COLO668 (cell line): ENCODE data around the gene ZNF366.

ENCODE experiments used
- DNase-seq: peaks from one replicate; lab custom pipeline; 2025; ENCODE audit not compliant: unreplicated experiment; lab: John Stamatoyannopoulos, UW

ZNF366 gene

DNA sequence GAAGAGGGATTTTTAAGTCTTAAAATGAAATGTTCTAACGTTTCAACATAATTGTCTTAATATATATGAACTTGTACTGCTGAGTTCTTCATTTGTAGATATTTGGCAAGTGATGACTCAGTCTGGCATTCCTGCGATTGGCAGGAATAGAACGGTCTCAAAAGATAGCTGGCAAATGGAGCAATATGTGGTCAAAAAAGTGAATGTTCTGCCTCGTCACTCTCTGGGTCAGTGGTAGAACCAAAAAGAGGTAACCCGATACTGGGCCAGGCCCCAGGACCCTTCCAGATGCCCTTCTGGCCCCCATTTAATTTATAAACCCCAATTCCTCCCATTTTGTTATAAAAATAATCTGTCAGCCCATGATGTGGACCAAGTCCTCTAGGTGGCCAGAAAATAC, 39.2 kb downstream of the ZNF366 start:
- no peak for DNase-seq

DNA sequence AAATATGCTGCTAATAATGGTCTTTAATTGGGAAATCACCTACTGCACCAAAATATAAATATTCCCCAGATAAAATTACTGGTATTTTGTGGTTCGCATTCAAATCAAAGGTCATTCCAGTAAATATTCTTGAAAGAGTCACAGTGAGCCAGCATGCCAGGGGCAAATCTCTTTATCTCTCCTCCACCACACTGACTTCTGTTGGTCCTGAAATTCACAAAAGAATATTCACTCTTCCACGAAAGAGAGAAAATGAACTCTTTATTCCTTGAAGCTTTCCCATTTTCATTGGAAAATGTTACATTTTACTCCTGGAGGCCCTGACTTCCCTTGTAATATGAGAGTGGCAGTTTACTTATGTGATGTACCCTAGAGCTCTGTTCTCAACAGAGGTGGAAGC, 39.7 kb downstream of the ZNF366 start:
- DNase-seq: no peak

DNA sequence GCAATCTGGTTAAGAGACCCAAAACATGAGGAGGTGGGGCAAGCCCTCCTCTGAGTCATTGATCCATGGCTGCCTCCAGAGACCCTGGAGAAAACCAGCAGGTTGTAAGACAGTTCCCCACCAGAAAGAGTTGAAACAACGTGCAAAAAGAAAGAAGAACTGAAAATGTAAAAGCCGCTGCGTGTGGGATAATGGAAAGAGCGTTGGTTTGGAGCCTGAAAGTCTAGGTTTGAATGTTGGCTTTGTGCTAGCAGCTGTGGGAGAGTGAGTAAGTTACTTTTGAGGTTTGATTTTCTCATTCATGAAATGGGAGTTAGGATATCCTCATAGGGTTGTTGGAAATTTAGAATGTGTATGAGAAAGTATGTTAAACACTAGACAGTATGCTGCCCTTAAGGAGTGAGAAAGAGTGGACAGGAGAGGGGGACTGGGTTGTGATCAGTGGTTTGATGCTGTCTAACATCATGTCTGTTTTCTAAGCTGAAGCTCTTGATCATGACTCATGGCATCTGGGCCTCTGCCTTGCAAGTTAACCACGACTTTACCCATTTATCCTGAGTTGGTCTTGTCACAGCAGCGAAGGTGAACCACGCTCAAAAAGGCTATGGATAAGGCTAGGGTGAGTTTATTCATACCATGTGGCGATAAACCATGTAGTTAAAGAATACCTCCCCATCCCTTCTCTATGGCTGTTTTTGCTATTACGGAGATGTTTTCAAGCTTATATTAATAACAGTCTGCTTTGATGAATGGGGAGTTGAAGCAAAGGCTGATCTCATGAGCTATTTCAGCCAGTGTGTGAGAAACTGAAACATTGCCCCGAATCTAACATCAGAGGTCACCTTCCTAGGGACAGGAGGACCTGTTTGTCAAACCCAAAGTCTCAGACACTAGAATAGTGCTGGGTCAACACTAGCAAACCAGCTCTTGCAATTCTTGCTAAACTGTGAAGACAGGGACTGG, 41.3 kb downstream of the ZNF366 start:
- no peak for DNase-seq

DNA sequence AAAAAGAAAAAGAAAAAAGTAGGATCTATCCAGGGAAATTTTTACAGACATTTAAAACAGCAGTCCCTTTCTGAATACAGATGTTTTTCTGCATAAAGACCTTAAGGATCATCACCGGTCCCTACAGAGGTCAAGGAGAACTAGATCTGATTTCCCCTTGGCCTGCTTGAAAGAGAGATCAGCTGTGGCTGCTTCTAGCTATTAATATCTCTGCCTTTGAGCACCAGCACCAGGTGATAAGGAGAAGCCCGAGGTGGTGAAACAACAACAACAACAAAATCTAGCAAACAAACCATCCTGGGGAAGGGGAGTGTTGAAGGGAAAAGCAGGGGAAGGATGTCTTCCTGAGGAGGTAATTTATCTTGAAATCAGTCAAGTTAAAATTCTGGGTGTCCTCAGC, 42.1 kb downstream of the ZNF366 start:
- DNase-seq: no peak

DNA sequence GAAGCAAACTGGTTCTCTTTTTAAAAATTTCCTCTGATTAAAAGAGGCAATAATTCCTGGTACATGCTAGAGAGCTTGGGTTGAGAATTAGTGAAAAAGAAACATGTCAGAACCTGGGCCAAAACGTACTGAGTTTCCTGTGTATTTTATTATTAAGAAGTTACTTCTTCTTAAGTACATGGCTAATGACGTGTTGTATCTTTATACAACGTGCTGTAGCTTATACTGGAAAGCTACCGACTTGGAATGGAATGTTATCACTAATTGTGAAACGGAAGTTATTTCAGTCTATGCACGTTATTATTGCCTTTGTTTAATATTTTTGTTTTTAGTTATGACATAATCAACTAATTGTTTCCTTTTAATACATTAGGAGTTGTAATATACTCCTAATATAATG, 43.1 kb downstream of the ZNF366 start:
- no peak for DNase-seq

DNA sequence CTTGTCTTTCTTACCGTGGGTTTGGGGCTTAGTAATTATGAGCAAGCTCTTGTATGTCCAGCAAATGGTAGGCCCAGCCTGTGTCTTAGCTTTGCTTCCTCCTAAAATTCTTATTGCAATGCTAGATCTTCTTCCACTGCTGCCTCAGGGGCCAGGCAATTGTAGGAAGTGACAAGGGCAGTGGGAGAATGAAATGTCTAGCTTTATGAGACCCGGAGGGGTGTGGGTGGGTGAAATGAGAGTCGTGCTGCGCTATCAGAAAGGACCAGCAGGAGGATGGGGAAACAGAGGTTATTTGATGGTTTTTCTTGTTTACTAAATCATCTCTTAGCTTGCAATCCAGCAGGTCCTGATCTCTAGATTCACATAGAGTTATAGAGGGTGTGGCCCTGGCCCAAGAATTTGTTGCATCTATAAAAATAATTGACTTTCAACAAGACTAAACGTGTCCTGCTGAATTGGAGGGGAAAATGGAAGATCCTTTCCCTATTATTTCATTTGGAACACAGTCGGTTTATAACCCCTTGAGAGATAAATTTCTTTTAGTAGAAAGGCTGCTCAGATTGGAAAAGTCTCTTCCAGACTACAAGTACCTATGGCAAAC, 43.7 kb downstream of the ZNF366 start:
- no peak for DNase-seq

DNA sequence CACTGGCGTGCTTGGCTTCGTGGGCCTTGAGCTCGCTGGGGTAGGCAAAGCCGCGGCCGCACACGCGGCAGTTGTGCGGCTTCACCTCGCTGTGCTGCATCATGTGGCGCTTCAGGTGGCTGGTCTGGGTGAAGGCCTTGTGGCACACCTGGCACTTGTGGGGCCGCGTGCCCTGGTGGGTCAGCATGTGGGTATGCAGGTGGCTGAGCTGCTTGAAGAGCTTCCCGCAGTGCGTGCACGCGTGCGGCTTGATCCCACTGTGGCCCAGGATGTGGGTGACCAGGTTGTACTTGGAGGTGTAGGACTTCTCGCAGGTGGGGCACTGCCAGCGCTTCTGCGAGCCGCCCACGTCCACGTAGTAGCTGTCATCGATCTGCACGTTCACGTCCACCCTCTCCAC, 46.8 kb downstream of the ZNF366 start:
- no peak for DNase-seq

DNA sequence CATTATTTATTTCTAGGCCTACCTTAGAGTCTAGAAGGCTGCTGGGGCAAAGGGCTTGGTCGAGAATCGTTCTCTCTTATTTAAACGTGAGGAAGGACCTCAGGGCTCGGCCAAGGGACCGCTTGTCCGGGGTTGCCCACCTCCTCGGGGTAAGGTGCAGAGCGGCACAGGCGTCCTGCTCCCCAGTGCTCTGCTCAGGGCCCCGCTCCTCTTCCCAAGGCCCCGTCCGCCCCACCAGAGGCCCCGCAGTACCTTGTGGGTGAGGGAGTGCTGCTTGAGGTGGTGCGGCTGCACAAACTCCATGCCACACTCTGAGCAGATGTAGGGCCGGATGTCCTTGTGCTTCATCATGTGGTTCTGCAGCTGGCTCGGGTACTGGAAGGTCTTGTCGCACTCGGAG, 47.3 kb downstream of the ZNF366 start:
- no peak for DNase-seq

DNA sequence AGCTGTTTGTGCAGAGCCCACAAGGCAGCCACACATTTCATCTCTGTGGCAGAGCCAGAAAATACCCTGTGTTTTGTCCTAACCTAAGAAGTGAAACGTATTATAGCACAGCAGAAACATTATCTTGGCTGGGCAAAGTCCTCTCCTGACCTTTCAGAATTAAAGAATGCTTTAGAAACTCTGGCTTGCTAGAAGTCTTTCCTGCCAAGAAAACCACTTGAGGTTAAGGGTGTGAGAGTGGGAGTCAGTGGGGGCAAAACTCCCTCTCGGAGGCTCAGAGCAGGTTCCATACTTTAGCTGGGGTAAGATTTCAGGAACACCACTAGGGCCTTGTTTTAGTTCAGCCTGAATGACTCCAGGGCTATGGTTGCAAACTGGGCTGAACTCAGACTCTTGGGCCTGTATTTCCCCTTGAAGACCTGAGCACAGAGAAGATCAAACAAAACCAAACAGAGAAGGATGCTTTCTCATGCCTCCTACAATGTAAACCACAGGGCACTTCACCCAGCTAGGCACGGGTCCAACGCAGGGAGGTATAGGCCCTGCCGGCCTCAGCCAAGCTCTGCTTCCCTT, 48.0 kb downstream of the ZNF366 start:
- DNase-seq: no peak

DNA sequence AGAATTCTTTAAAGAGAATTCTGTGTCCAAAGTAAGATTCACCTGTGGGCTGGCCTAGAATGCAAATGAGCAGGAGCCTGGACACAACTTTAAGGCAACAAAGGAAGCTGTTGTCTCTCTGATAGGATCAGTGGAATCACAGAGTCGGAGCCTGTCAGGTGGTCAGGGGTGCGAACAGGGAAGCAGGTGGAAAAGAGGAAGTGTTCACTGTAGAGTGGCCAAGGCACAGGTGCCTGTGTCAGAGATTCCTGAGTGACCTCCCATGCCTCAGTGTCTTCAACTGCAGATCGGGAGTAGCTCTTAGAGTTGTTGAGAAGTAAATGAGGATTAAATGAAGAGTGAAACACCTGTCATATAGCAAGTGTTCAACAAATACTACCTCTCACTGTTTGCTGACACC, 48.8 kb downstream of the ZNF366 start:
- DNase-seq: no peak

DNA sequence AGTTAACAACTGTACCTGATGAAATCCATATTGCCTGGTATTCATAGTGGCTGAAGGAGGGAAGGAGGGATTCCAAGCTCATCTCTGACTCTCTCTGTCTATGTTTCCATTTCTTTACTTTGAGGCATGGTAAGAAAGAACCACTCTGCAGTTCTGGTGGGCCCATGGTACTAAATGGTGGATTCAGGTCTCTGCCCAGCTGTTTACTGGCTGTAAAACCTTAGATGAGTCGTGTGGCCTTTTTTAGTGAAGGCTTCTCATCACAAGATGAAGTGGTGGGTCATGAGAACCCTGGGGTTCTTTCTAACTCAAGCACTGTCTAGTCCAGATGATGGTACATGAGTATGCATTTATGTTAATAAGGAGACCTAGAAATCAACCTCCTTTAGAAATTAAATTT, 49.7 kb downstream of the ZNF366 start:
- no peak for DNase-seq

DNA sequence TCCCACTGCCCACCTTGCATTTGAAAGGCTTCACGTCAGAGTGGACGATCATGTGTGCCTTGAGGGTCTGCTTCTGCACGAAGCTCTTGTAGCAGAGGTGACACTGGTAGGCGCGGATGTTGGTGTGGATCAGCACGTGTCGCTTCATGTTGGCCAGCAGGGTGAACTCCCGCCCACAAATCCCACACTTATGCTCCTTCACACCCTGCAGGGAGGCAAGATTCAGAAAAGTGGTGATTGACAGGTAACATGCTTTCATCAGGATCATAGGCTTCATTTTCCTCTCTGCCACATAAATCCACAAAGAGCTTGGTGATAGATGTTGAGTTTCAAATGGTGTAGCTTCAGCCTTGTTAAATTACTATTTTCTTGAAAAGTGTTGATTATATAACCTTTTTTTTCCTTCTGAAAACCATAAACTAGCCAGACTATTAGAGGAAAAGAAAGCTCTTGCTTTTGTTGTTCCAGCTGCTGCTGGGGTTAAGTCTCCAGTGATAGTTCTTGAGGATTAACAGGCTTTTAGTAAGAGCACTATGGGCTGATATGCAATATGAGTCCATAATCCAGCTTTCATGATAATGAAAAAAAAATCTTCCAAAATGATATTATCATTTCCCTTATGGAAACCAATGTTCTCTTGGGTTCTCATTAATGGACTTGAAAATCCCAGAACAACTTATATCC, 50.7 kb downstream of the ZNF366 start:
- DNase-seq: no peak

DNA sequence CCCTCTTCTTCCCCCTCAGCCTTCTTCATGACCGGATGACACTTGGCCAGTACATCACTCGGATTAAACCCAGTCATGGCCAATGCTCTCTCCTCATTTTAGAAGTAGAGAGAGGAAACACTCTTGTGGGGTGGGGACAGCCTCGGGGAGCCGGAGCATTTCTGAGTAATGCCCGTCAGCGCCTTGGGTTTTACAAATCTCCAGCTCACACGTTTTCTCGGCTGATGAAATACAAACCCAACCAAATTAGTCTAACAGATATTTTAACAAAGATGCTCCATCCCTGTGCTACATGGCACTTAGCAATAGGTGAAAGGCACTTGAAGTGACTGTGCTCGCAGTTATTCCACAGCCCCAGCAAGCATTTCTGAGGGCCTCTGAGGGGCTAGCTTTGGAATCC, 51.7 kb downstream of the ZNF366 start:
- no peak for DNase-seq

DNA sequence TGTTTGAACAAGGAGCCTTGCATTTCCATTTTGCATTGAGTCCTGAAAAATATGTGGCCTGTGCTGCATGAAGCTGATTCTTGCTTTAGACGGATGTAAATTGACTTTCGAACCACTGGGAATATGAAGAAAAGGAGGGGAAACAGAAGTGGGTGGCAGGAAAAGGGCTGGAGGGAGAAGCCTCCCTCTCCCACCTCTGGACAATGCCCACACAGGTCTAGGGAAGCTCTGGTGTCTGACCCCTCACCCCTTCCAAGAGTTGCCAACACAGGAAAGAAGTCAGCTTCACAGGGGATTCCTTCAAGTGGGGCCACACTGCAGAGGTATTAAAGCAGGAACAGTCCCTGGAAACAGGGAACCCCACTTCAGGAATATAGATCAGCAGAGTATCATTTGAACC, 52.2 kb downstream of the ZNF366 start:
- no peak for DNase-seq

DNA sequence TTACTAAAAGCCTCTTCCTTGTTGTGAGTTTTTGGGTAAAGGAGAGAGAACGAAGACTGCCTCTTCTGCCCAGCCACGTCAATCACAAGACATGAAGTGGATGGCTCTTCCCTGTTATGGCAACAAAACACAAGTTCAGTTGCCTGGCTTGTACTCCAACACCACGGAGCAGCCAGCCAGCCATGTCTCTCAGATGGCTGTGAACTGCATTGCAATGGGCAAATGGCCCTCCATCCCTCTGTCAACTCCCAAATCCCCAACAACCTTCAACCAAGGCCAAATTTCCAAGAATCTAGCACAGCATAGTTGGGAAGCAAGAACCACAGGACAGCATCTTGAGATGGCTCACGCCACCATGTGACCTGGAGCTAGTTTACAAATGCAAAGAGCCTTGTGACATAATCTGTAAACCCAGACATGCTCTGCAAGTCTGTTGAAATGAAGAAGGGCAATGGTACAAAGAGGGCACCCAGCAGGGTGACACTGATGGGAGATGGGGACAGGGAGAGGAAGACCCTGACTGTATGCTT, 53.9 kb downstream of the ZNF366 start:
- no peak for DNase-seq

DNA sequence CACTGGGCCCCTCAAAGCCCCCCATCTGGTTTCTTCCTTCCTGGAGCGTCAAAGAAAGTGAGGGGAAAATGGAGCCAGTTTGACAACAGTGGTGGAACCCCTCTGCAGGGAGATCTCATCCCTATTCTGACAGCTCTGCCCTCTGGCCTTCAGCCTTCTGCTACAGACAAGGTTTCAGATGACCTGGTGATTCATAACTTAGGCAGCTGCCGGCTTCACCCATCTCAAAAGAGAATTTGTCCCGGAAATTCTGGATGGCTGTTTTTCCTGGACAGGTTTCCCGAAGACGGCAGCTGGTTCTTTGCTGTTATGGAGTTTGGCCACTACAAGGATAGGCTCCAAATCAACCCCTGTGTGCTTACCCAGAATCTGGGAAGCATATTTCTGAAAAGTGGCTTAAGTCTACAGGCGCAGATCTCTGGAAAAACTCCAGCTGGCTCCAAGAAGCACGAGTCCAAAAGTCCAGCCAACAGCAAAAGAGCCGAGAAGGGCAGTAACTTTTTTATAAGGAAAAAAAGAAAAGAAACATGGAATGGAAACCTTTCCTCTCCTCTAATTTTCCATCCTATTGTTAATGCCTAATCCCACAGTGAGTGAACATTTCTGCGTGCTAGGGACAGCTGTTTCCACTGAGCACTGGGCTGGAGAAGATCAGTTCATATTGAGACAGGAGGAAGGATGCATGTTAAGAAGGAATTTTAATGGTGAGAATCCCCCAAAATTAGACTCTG, 54.5 kb downstream of the ZNF366 start:
- DNase-seq: no peak

DNA sequence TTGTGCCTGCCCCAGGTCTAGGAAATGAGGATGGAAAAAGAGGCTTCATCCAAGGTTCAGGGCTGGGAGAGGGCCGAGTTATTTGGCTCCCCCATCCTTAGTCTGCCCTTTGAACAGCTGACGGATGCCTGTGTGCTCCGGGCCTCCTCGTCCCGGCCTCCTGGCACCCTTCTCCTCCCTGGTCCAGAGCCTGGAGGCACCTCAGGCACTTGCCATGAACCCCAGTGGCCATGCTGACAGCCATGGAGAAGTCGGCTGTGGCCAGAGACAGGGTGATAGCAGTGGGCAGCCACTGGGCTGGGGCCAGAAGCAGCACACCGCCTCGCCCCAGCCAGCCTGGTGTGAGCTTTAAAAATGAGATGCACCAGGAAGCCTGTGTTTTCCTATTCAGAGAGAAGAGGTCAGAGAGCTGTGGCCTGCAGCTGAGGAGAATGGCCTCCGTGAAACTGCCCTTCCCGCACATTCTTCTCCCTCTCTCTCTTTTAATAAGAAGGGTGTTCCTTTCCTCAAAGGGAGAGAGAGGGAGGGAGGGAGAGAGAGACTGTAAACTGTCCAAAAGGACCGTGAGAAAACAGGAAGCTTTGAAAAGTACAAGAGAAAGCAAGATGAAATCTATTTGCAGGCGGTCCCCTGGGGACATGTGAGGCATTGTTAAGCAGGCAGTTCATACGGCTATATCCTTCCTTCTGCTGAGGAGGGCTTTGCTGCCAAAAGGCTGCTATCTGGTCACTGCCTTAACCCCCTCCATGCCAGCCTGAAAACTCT, 55.3 kb downstream of the ZNF366 start:
- no peak for DNase-seq

DNA sequence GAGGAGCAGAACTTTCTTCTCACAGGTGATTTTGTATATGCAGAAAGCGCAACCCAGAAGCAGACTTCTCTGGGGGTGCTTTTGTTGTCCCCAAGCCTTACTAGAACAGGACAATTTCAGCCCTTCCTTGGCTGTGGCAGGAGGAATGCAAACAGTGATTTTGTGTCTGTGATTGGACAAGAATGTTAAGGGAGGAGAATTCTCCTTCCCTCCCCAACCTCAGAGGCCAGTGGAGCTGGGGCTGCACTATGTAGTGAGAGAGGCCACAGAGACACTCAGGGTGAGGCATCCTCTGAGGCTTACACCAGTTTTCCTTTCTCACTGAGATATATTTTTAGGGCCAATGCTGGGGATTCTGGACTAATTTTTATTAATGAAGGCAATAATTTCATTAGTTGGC, 58.8 kb downstream of the ZNF366 start:
- DNase-seq: no peak

DNA sequence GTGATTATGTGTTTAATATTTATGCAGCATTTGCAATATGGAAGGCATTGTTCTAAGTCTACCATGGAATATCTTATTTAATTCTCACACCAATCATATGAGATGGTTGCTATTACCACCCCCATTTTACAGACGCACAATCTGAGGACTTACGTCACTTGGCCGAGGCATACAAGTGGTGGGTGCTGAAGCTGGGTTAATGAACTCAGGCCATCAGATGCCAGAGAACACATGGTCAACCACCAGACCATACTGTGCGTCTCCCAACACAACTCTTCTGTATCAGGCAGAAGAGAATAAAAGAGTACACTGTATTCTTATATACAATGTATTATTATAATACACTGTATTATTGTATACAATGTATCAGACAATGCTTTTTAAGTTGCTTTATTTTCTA, 59.5 kb downstream of the ZNF366 start:
- DNase-seq: no peak

DNA sequence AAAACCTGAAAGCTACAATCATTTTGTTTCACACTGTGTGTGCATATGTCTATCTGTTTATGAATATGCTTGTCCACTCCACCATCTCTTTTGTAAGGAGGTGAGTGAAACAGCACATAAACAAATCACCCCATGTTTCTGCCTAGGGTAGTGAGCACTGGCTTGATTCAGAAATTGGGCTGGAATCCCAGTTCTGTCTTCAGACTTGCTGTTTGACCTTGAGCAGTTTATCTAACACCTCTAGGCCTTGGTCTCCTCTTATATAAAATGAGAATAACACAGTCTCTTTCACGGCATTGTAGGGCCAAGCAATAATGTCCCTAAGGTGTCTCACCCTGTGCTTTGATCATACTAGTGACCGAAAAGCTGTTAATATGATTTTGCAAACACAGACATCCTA, 61.2 kb downstream of the ZNF366 start:
- DNase-seq: no peak
